OCI-LY3 (cell line): ENCODE results near the gene CNTNAP4.

Source experiments
- CTCF ChIP-seq: fragments of 200-600, 300-600 bp; sonication (generic); IDR thresholded peaks from 2 replicates; pipeline ENCODE4 v1.5.1; 2014; ENCODE audit warnings: antibody characterized with exemption, low read length, low read depth
- EZH2phosphoT487 ChIP-seq: fragments of 200-600 bp; shearing (Covaris generic); IDR thresholded peaks from 2 replicates; pipeline ENCODE4 v1.6.1; 2018; ENCODE audit warnings: antibody characterized with exemption, mixed run types, low read depth

- TF ChIP-seq CTCF (no peak), EZH2phosphoT487 (no peak)
These were observed 321.3 kb downstream of the CNTNAP4 start for GRCh38 chr16:76598498-76598897.
